SJSA1 (cell line): Measurements from ENCODE around the gene B3GALNT2. TPM values are rescaled to one million over a fixed set of nuclear protein-coding genes. Genes with fewer than 3 reads are reported as not detected.
"Not testable (repeated sequence)": the region's sequence is repeated elsewhere in the genome, so short reads cannot be mapped to it uniquely, and the experiment has no call there.

ENCODE experiments used
- DNase-seq, 2 experiments: peaks; one replicate each; pipeline ENCODE4 v3.0.0-alpha.2; 2015 to 2020; ENCODE audit warnings: low spot score in 2 of 2, low read depth in 1 of 2
- H3K27ac ChIP-seq: fragments of 250-450 bp; sonication (Bioruptor Pico); 2 replicates; pipeline ENCODE4 v1.5.1; 2020; ENCODE audit warnings: mild to moderate bottlenecking, moderate library complexity
- H3K27me3 ChIP-seq: fragments of 250-450 bp; sonication (Bioruptor Pico); replicated peaks from 2 replicates; pipeline ENCODE4 v1.5.1; 2020; ENCODE audit warnings: mild to moderate bottlenecking, moderate library complexity
- H3K36me3 ChIP-seq: fragments of 250-450 bp; sonication (Bioruptor Pico); 2 replicates; pipeline ENCODE4 v1.5.1; 2020; ENCODE audit warnings: mild to moderate bottlenecking
- H3K4me1 ChIP-seq: fragments of 250-450 bp; sonication (Bioruptor Pico); replicated peaks from 2 replicates; pipeline ENCODE4 v1.6.1; 2021; ENCODE audit warnings: mild to moderate bottlenecking
- H3K4me3 ChIP-seq: fragments of 250-450 bp; sonication (Bioruptor Pico); 2 replicates; pipeline ENCODE4 v1.5.1; 2020; ENCODE audit warnings: mild to moderate bottlenecking
- H3K9me3 ChIP-seq: fragments of 250-450 bp; sonication (Bioruptor Pico); replicated peaks from 2 replicates; pipeline ENCODE4 v1.5.1; 2020; ENCODE audit warnings: mild to moderate bottlenecking
- total RNA-seq: library from RNA; depleted of rRNA; stranded (reverse); fragments of >200 nt; shearing (Covaris generic); gene quantifications from 2 replicates; pipeline ENCODE4 v1.2.3, GENCODE V29; 2014; rRNA removed

B3GALNT2 gene
- 35.7 and 56.8 TPM in 2 replicates for total RNA-seq

DNA sequence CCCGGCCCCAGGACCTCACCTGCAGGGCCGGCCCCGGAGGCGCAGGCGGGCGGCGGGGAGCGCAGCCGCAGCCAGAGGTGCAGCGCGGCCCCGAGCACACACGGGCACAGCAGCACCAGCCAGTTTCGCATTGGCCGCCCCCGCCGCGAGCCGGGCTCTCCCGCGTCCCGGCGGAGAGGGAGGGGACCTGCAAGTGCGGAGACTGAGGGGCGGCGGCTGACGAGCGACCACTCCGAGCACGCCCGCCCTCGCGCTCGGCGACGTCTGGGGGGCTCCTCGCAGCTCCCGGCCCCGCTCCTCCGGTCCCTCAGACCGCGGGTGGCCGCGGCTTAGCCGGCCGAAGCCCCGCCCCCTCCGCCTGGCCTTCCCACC is at the start of gene B3GALNT2:
B3GALNT2 (minus strand) TSS at position 331 of the 372 bp plus-strand sequence; CDS start at position 131, 200 bp downstream.
- Histone ChIP-seq H3K9me3 (no peaks in the 10 kb centered on the region), H3K4me3 (peak within 1 kb of the TSS; percentile 94), H3K4me1 (peaks cover 12% of the 10 kb centered on the region), H3K27ac (peak within 1 kb of the TSS; percentile 86), H3K36me3 (peaks cover 10% of the 10 kb centered on the region; the same call in 1 of the 2 replicates), H3K27me3 (no peaks in the 10 kb centered on the region)
- DNase-seq = no peak

DNA sequence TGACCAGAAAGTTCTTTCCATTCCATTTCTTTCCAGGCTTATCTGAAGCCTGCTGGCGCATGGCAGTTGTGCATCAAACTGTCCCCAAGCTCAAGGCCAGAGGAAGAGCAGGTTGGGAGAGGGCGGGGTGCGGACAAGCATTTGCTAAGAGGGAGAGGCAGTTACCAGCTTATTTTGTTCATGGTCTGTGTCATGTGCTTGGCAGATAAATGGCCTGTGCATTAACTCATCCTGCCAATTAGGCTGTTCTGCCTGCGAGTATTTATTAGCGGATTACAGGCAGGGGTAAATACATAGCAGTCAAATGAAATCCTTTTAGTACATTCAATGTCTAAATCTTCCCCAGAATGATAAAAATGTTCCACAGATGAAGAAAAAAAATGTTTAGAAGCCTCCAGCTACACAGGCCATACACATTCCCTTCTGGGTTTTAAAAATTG is 48.9 kb upstream of the B3GALNT2 start:
- DNase-seq = no peak
- H3K36me3 ChIP-seq = no peaks in the 10 kb centered on the region
- H3K27ac ChIP-seq = no peak overlapping the region
- no peaks in the 10 kb centered on the region for H3K27me3 ChIP-seq
- H3K9me3 ChIP-seq = no peaks in the 10 kb centered on the region
- H3K4me1 ChIP-seq = no peaks in the 10 kb centered on the region
- no peak overlapping the region for H3K4me3 ChIP-seq

DNA sequence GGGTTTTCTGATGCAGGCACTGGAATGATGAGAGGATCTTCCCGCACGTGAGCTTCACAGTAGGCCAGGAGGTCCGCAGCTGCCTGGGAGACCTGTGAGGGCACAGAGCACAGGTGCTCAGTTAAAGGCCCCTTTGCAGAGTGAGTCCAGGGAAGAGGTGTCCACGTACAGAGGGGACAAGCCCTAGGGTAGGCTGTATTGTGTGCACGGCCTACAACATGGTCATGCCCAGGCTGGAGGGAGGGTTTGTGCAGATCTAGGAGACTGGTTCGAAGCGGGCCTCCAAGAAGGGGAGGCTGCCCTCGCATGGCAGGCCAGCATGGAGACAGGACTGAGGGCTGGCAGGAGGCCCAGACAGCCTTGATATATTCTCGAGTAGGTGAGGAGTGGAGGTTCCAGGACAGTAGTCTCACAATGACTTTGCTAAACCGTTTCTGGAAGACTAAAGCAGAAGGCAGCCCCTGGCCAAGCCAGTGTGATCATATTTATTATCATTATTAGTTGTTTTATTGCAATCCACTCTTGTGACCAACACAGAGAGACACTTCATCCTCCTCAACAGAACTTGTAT is 48.0 kb upstream of the B3GALNT2 start:
- no peaks in the 10 kb centered on the region for H3K4me1 ChIP-seq

DNA sequence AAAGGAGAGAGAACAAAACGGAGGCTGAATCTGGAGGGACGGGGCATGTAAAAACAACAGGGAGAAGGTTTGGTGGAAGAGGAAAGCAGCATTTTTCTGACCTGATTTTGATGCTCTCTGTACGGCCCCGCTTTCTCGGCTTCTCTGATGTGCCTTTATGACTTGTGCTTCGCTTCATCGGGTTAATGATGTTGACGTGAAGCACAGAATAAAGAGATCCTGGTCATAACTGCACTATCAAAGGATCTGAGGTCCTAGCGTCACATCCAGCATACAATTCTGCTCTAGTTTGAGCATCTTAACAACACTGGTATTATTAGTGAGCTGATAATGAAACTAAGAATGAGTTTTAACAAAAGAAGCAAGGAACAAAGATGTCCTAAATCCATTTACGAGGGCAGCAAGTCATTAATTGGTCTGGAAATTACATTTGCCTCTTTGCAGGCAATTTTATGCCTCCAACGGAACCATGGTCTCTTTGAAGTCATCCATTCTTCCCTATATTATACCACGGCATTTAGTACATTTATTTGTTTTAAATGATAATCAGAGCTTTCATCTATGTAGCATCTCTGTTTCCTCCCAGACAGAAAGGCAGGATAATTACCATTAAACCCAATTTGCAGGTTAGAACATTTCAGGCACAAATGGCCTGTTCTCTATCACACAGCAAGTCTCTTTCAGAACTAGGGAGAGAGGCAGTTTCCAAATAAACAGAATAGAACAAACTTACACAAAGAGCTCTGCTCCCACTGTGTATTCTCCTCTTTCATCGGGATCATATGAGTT is 45.3 kb upstream of the B3GALNT2 start:
- no peak overlapping the region for H3K27ac ChIP-seq
- no peak for DNase-seq
- no peaks in the 10 kb centered on the region for H3K4me1 ChIP-seq
- H3K9me3 ChIP-seq = no peaks in the 10 kb centered on the region
- H3K4me3 ChIP-seq = no peak overlapping the region
- no peaks in the 10 kb centered on the region for H3K36me3 ChIP-seq
- no peaks in the 10 kb centered on the region for H3K27me3 ChIP-seq

More for the DNA sequence above, 48.0 kb upstream of the B3GALNT2 start:
- Histone ChIP-seq H3K4me3 (no peak overlapping the region), H3K9me3 (no peaks in the 10 kb centered on the region), H3K27ac (no peak overlapping the region), H3K27me3 (no peaks in the 10 kb centered on the region), H3K36me3 (no peaks in the 10 kb centered on the region)
- DNase-seq = no peak

DNA sequence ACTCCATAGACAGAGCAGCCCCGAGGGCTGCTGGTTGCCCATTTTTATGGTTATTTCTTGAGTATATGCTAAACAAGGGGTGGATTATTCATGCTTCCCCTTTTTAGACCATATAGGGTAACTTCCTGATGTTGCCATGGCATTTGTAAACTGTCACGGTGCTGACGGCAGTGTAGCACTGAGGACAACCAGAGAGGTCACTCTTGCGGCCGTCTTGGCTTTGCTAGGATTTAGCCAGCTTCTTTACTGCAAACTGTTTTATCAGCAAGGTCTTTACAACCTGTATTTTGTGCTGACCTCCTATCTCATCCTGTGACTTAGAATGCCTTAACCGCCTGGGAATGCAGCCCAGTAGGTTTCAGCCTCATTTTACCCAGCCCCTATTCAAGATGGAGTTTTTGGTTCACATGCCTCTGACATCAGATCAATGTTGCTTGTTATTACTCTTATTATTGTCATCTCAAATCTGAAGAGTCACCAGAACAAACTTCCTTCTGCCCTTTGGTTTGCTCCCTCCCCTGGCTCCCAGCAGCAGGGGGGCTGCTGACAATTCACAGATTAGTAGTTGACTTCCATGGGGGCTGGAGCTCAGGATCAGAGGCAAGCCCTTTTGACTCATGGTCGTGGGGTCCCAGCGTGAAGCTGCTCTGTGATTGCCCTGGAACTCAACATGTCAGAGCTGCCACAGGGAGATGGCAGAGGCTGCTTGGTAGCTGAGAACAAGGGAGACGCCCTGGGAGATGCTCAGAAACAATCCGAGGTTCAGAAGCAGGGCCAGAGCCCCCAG is 42.3 kb upstream of the B3GALNT2 start:
- H3K9me3 ChIP-seq, DNase-seq, H3K4me3 ChIP-seq, H3K4me1 ChIP-seq, H3K36me3 ChIP-seq, H3K27me3 ChIP-seq, H3K27ac ChIP-seq: not testable (repeated sequence)

DNA sequence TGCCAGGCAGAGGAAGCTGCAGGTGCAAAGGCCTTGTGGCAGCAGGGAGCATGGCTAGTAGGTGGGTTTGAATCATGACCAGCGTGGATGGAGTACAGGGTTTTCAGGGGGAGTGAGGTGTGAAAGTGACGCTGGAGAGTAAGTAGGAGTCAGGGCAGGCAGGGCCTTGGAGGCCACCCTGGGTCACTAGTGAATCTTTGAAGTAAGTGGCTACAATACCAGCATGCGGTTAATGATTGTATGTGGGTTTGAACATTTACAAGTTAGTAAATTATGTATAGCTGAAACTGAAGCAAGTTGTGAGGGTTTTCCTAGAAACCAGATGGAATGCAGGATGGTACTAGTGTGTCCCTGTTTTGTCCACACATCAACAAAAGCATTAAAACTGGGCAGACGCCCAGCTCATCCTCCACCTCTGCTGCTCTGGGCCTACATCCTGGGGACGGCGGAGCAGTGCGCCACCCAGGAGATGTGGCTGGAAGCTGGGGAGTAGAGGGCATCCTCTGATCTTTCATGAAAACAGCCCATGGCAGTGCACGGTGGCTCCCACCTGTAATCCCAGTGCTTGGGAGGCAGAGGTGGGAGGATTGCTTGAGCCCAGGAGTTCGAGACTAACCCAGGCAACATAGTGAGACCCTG is 41.2 kb upstream of the B3GALNT2 start:
- no peaks in the 10 kb centered on the region for H3K9me3 ChIP-seq
- H3K4me3 ChIP-seq = no peak overlapping the region
- no peaks in the 10 kb centered on the region for H3K36me3 ChIP-seq
- DNase-seq = no peak
- no peaks in the 10 kb centered on the region for H3K4me1 ChIP-seq
- H3K27me3 ChIP-seq = no peaks in the 10 kb centered on the region
- H3K27ac ChIP-seq = no peak overlapping the region

DNA sequence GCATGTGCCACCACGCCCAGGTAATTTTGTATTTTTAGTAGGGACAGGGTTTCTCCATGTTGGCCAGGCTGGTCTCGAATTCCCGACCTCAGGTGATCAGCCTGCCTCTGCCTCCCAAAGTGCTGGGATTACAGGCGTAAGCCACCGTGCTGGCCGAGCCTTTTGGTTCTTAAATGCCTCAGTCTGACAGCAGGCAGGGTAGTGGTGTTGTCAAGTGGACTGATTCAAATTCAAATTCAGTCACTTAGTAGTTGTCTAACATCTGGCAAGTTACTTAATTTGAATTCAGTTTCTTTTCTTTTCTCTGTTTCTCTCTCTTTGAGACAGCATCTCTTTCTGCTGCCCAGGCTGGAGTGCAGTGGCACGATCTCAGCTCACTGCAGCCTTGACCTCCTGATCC is 38.6 kb upstream of the B3GALNT2 start:
- not testable (repeated sequence) for H3K27ac ChIP-seq, H3K27me3 ChIP-seq, H3K4me1 ChIP-seq, DNase-seq, H3K4me3 ChIP-seq, H3K9me3 ChIP-seq, H3K36me3 ChIP-seq

DNA sequence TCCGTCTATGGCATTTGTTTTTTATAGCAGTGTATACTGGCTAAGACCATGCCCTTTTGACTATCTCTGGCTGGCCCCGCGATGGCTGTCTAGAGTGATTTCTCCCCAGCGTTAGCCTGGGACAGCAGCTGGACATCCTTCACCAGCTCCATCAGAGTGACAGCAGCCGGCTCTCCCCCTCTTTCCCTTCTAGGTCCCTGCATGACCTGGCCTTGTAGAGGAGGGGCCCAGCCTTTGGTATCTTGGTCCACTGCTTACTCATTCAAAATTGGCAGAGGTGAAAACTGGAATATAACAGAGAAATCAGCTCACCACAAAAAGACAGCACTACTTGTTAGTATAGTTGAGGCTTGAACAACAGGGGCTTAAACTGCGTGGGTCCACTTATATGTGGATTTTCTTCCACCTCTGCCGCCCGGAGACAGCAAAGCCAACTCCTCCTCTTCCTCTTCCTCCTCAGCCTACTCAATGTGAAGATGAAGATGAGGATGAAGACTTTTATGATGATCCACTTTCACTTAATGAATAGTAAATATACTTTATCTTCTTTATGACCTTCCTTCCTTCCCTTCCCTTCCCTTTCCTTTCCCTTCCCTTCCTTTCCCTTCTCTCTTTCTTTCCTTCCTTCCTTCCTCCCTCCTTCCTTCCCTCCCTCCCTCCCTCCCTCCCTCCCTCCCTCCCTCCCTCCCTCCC is 29.4 kb upstream of the B3GALNT2 start:
- Histone ChIP-seq H3K9me3 (peaks cover 7% of the 10 kb centered on the region), H3K36me3 (no peaks in the 10 kb centered on the region), H3K4me1 (peaks cover 15% of the 10 kb centered on the region), H3K4me3 (no peak overlapping the region), H3K27me3 (no peaks in the 10 kb centered on the region), H3K27ac (no peak overlapping the region)
- DNase-seq = no peak

DNA sequence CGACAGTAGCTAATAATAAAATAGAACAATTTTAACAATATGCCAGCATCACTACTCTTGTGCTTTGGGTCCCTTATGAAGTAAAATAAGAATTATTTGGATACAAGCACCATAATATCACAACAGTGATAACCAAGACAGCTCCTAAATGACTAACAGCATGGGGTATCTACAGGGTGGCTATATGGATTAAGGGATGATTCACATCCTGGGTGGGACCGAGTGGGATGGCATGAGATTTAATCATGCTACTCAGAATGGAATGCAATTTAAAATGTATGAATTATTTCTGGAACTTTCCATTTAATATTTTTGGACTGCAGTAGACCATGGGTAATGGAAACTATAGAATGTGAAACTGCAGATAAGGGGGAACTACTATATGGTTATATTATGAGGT is 28.1 kb upstream of the B3GALNT2 start:
- peak in 1 of 2 experiments; percentile 16 for DNase-seq
- no peak overlapping the region for H3K4me3 ChIP-seq
- H3K4me1 ChIP-seq = peaks cover 19% of the 10 kb centered on the region
- peak overlapping the region; percentile 72 for H3K27ac ChIP-seq
- no peaks in the 10 kb centered on the region for H3K27me3 ChIP-seq
- H3K9me3 ChIP-seq = peaks cover 7% of the 10 kb centered on the region
- no peaks in the 10 kb centered on the region for H3K36me3 ChIP-seq

DNA sequence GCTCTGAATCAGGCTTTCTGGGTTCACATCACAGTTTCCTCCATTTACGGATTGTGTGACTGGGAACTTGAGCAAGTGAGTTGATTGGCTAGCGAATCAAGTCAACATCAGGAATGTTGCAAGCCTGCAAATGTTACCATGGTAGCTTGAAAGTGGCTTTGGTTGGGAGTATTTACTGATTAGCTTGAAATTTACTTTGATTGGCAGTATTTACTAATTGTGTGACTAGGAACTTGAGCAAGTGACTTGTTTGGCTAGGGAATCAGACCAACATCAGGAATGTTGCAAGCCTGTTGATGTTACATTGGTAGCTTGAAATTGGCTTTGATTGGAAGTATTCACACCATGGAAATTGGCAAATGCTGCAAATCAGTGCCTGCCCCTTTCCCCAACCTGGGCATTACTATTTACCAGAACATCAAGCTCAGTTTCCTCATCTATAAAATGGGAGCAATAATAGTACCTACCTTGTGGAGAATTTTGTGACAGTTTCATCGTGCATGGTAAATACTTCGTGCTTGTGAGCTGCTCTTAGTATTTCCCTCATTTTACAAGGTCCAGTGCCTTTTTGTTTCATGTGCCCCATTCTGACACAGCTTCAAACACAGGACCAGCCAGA is 23.1 kb upstream of the B3GALNT2 start:
- H3K9me3 ChIP-seq = peaks cover 7% of the 10 kb centered on the region
- H3K36me3 ChIP-seq = no peaks in the 10 kb centered on the region
- DNase-seq = no peak
- H3K4me3 ChIP-seq = no peak overlapping the region
- peaks cover 12% of the 10 kb centered on the region for H3K4me1 ChIP-seq
- no peak overlapping the region for H3K27ac ChIP-seq
- no peaks in the 10 kb centered on the region for H3K27me3 ChIP-seq

DNA sequence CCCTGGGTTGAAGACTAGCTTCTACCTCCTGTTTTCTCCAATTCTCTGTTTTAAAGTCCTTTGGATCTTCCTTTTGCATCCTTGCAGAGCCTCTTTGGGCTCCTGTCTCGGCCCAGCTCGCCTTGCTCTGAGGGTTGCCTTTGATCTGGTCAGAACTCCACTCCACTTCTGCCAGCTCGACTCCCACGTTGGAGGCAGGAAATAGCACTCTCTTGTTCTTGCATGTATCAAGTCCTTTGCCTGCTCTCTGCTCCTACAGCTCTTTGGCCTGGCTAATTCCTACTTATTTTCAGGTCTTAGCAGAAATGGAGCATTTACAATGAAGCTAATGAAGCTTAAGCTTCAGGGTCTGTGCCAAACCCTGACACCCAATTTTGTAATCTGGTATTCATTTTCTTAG is 21.1 kb upstream of the B3GALNT2 start:
- Histone ChIP-seq H3K27ac (no peak overlapping the region), H3K4me1 (0 out of 2 replicates have a peak, but pooled peaks cover 4% of the 10 kb centered on the region), H3K4me3 (no peak overlapping the region), H3K9me3 (no peaks in the 10 kb centered on the region), H3K27me3 (no peaks in the 10 kb centered on the region), H3K36me3 (no peaks in the 10 kb centered on the region)
- DNase-seq = no peak

DNA sequence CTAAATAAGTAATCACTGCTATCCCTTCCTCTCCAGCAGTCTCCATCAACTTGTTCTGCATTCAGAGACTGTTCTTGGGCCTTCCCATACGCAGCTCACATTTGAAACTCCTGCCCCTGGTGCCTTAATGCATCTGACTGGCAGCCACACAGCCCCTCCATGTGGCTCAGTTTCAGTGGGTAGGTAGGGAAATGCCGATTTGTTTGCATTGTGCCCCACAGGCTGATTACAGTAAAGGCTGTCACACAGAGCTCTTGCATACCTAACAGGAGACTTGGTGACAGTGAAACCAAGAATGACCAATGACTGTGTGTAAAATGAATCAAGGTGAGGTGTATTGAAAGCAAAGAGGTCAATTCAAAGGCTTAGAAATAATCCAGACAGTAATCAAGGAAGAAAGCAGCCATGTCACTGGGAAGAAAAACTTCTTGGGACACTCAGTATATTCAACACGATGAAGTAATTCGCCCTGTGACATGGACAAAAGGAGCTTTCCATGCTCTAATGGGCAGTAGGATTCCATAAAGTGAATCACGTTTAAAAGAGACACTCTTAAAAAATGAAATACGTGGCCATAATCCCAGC is 12.7 kb upstream of the B3GALNT2 start:
- no peaks in the 10 kb centered on the region for H3K27me3 ChIP-seq
- H3K36me3 ChIP-seq = no peaks in the 10 kb centered on the region
- no peak overlapping the region for H3K27ac ChIP-seq
- DNase-seq = no peak
- no peaks in the 10 kb centered on the region for H3K4me1 ChIP-seq
- H3K4me3 ChIP-seq = no peak overlapping the region
- no peaks in the 10 kb centered on the region for H3K9me3 ChIP-seq
